Measurements from ENCODE around the gene CACNA1C.

CACNA1C gene

GRCh38 chr12:2205996-2206395 lies 153.2 kb downstream of the CACNA1C start:
- no peak for ATAC-seq (ENCODE audit: insufficient read depth, low read depth)

GRCh38 chr12:2208837-2209635 lies 156.2 kb downstream of the CACNA1C start:
- no peak overlapping the region for H3K4me3 ChIP-seq (ENCODE audit: low read depth in 1 of 2, low read length in 2 of 2)
- no peak overlapping the region for H3K27ac ChIP-seq (ENCODE audit: low read length)
- H2AFZ ChIP-seq (ENCODE audit: low read depth, low read length): no peak overlapping the region
- no peak overlapping the region for H3K9ac ChIP-seq (ENCODE audit: low read depth, low read length)
- no peaks in the 10 kb centered on the region for H3K9me3 ChIP-seq (ENCODE audit: insufficient read depth, low read length, severe bottlenecking)
- ATAC-seq (ENCODE audit: insufficient read depth, low read depth) (no peak), DNase-seq (no peak)
- no peaks in the 10 kb centered on the region for H3K79me2 ChIP-seq (ENCODE audit: insufficient read depth, low read length)
- TF ChIP-seq EZH2 (IDR thresholded peaks at IDR 0.05; ENCODE audit: borderline replicate concordance, low read depth, low read length, severe bottlenecking) (no peak), CTCF (IDR thresholded peaks at IDR 0.05; ENCODE audit: borderline replicate concordance, extremely low read depth, low read length, poor library complexity, severe bottlenecking) (no peak)
- peaks cover 7% of the 10 kb centered on the region for H3K27me3 ChIP-seq (ENCODE audit: insufficient read depth, low read length, poor library complexity)
- no peaks in the 10 kb centered on the region for H3K4me1 ChIP-seq (ENCODE audit: insufficient read depth, low read length)
- no peaks in the 10 kb centered on the region for H3K36me3 ChIP-seq (ENCODE audit: insufficient read depth, low read length)
- H3K4me2 ChIP-seq (ENCODE audit: insufficient read depth, low read length): no peak overlapping the region
- H4K20me1 ChIP-seq (ENCODE audit: insufficient read depth, low read length): no peaks in the 10 kb centered on the region

More at GRCh38 chr12:2205996-2206395, 153.2 kb downstream of the CACNA1C start:
- Histone ChIP-seq H3K79me2 (ENCODE audit: insufficient read depth, low read length) (no peaks in the 10 kb centered on the region), H3K36me3 (ENCODE audit: insufficient read depth, low read length) (no peaks in the 10 kb centered on the region), H3K27ac (ENCODE audit: low read length) (no peak overlapping the region), H2AFZ (ENCODE audit: low read depth, low read length) (no peak overlapping the region), H3K27me3 (ENCODE audit: insufficient read depth, low read length, poor library complexity) (peaks cover 5% of the 10 kb centered on the region), H3K4me1 (ENCODE audit: insufficient read depth, low read length) (no peaks in the 10 kb centered on the region), H3K9ac (ENCODE audit: low read depth, low read length) (no peak overlapping the region), H3K4me2 (ENCODE audit: insufficient read depth, low read length) (no peak overlapping the region), H3K9me3 (ENCODE audit: insufficient read depth, low read length, severe bottlenecking) (no peaks in the 10 kb centered on the region), H3K4me3 (ENCODE audit: low read depth in 1 of 2, low read length in 2 of 2) (no peak overlapping the region), H4K20me1 (ENCODE audit: insufficient read depth, low read length) (no peaks in the 10 kb centered on the region)
- DNase-seq: no peak
- TF ChIP-seq CTCF (IDR thresholded peaks at IDR 0.05; ENCODE audit: borderline replicate concordance, extremely low read depth, low read length, poor library complexity, severe bottlenecking): no peak
- TF ChIP-seq EZH2 (IDR thresholded peaks at IDR 0.05; ENCODE audit: borderline replicate concordance, low read depth, low read length, severe bottlenecking): no peak

- Histone ChIP-seq H3K4me1 (ENCODE audit: insufficient read depth, low read length) (no peaks in the 10 kb centered on the region), H4K20me1 (ENCODE audit: insufficient read depth, low read length) (no peaks in the 10 kb centered on the region), H3K9me3 (ENCODE audit: insufficient read depth, low read length, severe bottlenecking) (no peaks in the 10 kb centered on the region), H2AFZ (ENCODE audit: low read depth, low read length) (no peak overlapping the region), H3K4me3 (ENCODE audit: low read depth in 1 of 2, low read length in 2 of 2) (no peak overlapping the region), H3K9ac (ENCODE audit: low read depth, low read length) (no peak overlapping the region), H3K4me2 (ENCODE audit: insufficient read depth, low read length) (no peak overlapping the region), H3K27ac (ENCODE audit: low read length) (no peak overlapping the region), H3K36me3 (ENCODE audit: insufficient read depth, low read length) (no peaks in the 10 kb centered on the region), H3K79me2 (ENCODE audit: insufficient read depth, low read length) (no peaks in the 10 kb centered on the region), H3K27me3 (ENCODE audit: insufficient read depth, low read length, poor library complexity) (peaks cover 10% of the 10 kb centered on the region)
- no peak for DNase-seq
- no peak for ATAC-seq (ENCODE audit: insufficient read depth, low read depth)
- TF ChIP-seq CTCF (IDR thresholded peaks at IDR 0.05; ENCODE audit: borderline replicate concordance, extremely low read depth, low read length, poor library complexity, severe bottlenecking): no peak
Observed at GRCh38 chr12:2211119-2211518, 158.3 kb downstream of the CACNA1C start.

All from DND-41 (cell line).